HG03135 (cell line): Measurements from ENCODE around the gene LIMA1.
"Not testable (repeated sequence)": the region's sequence is repeated elsewhere in the genome, so short reads cannot be mapped to it uniquely, and the experiment has no call there.

Source experiments
- ATAC-seq: cut with Tn5 transposase; IDR thresholded peaks from one replicate; pipeline ENCODE4 v1.9.1; 2021; ENCODE audit warnings: mild to moderate bottlenecking, moderate library complexity; ENCODE audit not compliant: unreplicated experiment

LIMA1 gene

DNA sequence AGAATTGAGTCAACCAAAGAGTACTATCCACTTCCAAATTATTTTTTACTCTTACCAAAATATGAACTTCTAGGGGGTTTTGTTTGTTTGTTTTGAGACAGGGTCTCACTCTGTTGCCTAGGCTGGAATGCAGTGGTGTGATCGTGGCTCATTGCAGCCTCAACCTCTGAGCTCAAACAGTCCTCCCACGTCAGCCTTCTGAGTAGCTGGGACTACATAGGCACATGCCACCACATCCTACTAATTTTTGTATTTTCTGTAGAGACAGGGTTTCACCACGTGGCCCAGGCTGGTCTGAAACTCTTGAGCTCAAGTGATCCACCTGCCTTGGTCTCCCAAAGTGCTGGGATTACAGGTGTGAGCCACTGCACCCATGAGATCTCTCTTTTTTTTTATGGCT is 7.4 kb upstream of the LIMA1 start:
- ATAC-seq, result not testable (repeated sequence)

DNA sequence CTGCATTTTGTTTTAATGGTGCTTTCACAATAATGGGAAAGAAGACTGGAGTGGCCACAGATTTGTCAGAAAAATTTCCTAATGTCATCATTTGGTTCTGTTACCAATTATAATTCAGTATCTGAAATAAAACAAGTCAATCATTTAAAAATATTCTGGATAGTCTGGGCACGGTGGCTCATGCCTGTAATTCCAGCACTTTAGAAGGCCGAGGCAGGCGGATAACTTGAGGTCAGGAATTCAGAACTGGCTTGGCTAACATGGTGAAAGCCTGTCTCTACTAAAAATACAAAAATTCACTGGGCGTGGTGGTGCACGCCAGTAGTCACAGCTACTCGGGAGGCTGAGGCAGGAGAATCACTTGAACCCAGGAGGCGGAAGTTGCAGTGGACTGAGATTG is 4.0 kb upstream of the LIMA1 start:
- ATAC-seq, result no peak

- no peak for ATAC-seq
These were observed 1.9 kb upstream of the LIMA1 start for GRCh38 chr12:50285253-50285652.

- ATAC-seq, result peak; percentile 18
These were observed 545 bp downstream of the LIMA1 start for GRCh38 chr12:50282721-50283228.

DNA sequence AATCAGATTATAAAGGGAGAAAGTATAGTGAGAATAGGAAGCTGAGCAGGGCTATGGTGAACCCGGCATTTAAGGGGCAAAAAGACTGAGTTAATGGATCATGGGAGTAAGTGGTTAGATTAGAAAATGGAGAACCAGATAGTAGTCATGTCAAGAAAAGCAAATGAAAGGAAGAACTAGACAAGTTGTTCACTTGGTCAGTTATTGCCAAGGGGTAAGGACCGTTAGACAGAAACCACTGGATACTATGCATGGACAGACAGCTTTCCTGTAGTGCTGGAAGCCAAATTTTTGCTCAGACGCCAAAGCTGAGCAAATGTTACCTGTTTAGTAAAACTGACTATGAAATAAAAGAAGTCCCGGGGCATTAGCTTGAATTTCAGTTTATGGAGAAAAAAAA is 3.8 kb downstream of the LIMA1 start:
- ATAC-seq, result no peak

GRCh38 chr12:50276912-50277671 is 6.2 kb downstream of the LIMA1 start:
- ATAC-seq, result no peak

DNA sequence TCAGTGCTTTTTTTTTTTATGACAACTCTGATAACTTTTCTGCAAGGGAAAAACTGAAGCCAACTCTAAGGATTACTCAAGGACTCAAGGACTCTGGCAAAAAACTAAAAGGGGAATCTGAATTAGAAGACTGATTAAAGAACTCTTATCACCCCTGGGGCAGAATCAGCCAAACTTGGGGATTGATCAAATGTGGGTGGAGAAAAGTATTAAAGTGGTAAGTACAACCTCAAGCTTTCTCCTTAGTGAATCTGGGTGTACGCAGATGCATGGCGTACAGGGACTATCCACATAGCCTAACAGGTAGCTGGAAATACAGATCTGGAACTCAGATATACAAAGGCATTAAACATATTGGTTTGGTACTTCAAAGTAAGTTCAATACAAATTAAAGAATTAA is 7.3 kb downstream of the LIMA1 start:
- ATAC-seq, result no peak

- no peak for ATAC-seq
These were observed 7.8 kb downstream of the LIMA1 start for GRCh38 chr12:50275556-50275955.

- not testable (repeated sequence) for ATAC-seq
These were observed 8.2 kb downstream of the LIMA1 start for GRCh38 chr12:50275127-50275526.

DNA sequence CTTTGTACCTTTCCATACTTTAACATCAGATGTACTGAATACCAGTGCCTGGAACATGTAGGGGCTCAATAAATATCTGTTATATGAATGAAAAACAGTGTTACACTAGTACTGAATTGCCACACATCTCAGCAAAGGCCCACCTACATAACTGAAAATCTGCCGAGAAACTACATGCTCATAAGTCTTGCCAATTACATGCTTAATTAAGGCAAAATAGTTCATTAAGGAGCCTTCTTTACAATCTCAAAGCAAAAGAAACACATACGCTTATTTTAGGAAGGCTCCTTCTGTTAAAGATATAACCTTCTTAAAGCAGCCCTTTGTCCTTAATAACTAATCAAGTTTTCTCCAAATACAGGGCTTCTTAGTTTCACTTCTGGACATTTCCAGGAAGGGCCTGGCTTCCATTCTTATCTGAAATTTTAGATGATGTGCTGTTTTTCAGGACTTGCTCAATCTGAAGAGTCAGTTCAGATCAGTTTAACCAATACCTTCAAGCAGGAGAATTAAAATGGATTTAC is 11.5 kb downstream of the LIMA1 start:
- no peak for ATAC-seq

GRCh38 chr12:50268482-50268881 is 14.8 kb downstream of the LIMA1 start:
- no peak for ATAC-seq

- no peak for ATAC-seq
These were observed 17.4 kb downstream of the LIMA1 start for GRCh38 chr12:50265770-50266524.

GRCh38 chr12:50263832-50264231 is 19.5 kb downstream of the LIMA1 start:
- ATAC-seq, result no peak

DNA sequence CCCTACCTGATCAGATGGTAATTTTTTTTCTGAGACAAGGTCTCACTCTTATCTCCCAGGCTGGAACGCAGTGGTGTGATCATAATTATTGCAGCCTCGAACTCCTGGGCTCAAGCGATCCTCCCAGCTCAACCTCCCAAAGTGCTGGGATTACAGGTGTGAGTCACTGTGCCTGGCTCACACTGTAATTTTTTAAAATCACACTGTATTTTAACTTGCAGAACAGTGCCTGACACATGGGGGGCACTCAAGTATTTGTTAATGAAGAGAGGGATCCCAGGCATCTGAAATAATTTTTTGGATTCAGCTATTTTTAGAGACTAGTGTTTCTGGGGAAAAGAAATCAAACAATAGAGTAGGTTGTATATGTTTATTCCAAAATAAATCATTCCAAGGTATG is 21.7 kb downstream of the LIMA1 start:
- no peak for ATAC-seq

DNA sequence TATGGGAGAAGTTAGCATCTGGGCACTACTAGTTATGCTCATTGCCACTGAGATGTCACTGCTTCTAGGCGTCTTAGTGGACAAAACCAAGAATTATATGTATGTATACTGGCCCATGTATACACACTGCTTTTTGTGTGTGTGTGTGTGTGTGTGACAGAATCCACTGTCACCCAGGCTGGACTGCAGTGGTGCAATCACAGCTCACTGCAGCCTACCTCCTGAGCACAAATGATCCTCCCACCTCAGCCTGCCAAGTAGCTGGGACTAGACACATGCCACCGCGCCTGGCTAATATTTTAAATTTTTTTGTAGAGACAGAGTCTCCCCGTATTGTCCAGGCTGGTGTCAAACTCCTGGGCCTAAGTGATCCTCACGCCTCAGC is 25.2 kb downstream of the LIMA1 start:
- no peak for ATAC-seq

DNA sequence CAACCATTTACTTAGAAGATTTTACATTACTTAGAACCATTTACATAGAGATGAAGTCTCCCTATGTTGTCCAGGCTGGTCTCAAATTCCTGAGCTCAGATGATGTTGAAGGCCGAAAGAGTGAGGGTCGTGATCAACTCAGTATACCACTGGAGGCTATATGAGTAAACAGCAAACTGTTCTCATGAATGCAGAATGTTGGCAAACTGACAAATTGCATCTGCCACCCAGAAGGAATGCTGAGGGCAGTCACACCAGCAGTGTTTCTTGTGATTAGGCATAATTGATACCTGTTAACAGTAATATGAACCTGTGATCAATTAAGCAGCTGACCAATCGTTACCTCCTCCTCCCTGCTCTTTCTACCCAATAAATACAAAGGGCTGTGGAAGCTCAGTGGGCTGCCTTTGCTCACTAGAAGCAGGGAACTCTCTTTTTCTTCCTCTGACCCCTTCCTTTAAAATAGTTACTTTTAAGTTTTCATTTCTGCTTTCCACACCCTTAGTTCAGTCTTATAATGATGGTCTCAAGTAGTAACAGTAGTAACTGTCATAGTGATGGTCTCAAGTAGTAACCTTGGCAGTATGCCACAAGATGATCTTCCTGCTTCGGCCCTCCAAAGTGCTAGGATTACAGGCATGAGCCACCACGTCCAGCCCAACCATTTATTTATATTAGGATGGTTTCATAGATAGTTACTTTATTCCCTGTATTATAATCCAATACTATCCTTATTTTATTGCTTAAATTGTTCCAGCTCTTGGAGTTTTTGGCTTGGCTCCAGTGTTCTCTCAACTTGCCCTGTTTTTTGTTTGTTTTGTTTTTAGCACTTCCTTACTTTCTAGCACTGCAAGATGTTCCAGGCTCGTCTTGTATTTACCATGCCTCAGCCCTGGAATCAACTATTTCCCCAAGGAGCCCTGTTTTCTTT is 25.8 kb downstream of the LIMA1 start:
- no peak for ATAC-seq

DNA sequence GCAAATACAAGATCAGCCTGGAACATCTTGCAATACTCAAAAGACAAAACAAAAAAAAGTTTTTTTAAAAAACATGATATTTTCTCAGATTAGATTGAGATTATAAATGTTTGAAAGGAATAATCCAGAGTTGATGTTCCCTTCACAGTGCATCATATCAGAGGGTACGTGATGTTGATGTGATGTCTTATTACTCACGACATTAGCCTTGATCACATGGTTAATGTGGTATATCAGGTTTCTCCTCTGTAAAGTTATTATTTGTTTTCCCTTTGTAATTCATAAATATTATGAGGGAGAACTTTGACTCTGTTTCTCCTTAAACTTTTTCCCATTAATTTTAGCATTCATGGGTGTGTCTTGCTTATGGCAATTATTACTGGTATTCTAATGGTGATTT is 26.6 kb downstream of the LIMA1 start:
- ATAC-seq, result no peak

GRCh38 chr12:50252977-50253602 is 30.2 kb downstream of the LIMA1 start:
- ATAC-seq, result no peak

DNA sequence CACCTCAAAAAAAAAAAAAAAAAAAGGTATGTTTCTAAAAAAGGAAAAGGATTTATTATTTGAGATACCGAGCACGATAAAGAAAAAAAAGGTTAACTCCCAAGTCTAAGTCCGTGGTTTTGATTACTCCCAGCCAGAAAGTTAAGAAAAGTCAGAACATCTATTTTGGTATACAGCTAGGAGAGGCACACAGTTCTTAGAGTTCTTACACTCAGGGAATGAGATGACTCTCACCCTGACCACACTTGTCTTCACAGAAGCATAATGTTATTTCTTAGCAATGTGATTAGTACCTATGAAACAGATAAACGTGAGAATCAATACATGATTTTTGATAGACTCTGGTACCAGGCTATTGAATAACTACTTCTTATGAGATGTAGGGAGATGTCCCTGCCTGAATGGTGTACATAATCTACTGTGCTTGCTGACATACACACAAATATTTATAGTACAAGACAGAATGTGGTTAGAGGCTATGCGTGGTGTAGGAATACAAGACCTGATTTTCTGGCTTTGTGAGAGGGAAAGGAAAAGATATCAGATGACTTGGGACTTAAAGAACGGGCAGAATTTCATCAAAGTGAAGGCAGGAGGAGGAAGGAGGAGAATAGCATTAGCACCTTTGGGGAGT is 31.6 kb downstream of the LIMA1 start:
- ATAC-seq, result no peak
